Measurements from ENCODE around the gene DOK6.

GRCh38 chr18:69626643-69627242 is 226.1 kb downstream of the DOK6 start:
- no peak for TF ChIP-seq POLR2A (IDR thresholded peaks at IDR 0.05; ENCODE audit: low read length)
- TF ChIP-seq GATA1 (IDR thresholded peaks at IDR 0.05; ENCODE audit: low read depth, low read length) = no peak

Data from erythroblast (primary cell).